ENCODE results near the gene NFIX. TPM values are rescaled to one million over a fixed set of nuclear protein-coding genes. Genes with fewer than 3 reads are reported as not detected.

The NFIX gene
- total and polyA plus RNA-seq, 2 experiments from 2014 or later = not detected

DNA sequence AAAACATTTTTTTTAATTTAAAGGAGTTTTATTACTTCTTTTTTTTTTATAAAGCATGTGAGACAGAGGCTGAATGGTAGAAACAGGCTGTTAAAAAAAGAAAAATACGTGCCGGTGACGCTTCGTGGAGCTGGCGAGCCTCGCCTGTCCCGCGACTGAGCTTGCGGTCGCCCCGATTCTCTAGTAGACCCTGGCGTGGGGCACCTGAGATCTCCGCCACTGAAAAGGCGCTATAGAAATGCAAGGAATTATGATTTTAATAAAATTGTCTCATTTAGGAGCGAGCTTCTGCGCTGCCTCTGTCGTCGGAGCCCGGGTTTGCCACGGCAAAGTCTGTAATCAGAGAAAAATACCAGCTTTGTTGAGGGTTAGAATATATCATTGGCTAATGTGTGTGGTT is 18.4 kb downstream of the NFIX start:
- TF ChIP-seq, protein P1, sequence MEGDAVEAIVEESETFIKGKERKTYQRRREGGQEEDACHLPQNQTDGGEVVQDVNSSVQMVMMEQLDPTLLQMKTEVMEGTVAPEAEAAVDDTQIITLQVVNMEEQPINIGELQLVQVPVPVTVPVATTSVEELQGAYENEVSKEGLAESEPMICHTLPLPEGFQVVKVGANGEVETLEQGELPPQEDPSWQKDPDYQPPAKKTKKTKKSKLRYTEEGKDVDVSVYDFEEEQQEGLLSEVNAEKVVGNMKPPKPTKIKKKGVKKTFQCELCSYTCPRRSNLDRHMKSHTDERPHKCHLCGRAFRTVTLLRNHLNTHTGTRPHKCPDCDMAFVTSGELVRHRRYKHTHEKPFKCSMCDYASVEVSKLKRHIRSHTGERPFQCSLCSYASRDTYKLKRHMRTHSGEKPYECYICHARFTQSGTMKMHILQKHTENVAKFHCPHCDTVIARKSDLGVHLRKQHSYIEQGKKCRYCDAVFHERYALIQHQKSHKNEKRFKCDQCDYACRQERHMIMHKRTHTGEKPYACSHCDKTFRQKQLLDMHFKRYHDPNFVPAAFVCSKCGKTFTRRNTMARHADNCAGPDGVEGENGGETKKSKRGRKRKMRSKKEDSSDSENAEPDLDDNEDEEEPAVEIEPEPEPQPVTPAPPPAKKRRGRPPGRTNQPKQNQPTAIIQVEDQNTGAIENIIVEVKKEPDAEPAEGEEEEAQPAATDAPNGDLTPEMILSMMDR (IDR thresholded peaks at IDR 0.05; ENCODE audit: low read depth, low read length) = no peak
- Histone ChIP-seq H3K36me3 (no peaks in the 10 kb centered on the region), H3K27me3 (peaks cover 100% of the 10 kb centered on the region), H3K27ac (no peak overlapping the region), H3K9me3 (ENCODE audit: low read depth) (no peaks in the 10 kb centered on the region), H3K4me3 (no peak overlapping the region), H3K4me1 (ENCODE audit: low read depth) (no peaks in the 10 kb centered on the region)
- DNase-seq (ENCODE audit: low read depth in 1 of 2, low spot score in 1 of 2) = no peak

GRCh38 chr19:13014101-13014920 is 19.0 kb downstream of the NFIX start:
- H3K4me3 ChIP-seq = no peak overlapping the region
- no peaks in the 10 kb centered on the region for H3K4me1 ChIP-seq (ENCODE audit: low read depth)

GRCh38 chr19:13014921-13015280 is 19.6 kb downstream of the NFIX start:
- Histone ChIP-seq H3K4me1 (ENCODE audit: low read depth) (no peaks in the 10 kb centered on the region), H3K27me3 (peaks cover 100% of the 10 kb centered on the region), H3K9me3 (ENCODE audit: low read depth) (no peaks in the 10 kb centered on the region), H3K27ac (no peak overlapping the region), H3K36me3 (no peaks in the 10 kb centered on the region), H3K4me3 (no peak overlapping the region)
- TF ChIP-seq, protein P1 (IDR thresholded peaks at IDR 0.05; ENCODE audit: low read depth, low read length) = no peak
- no peak for DNase-seq (ENCODE audit: low read depth in 1 of 2, low spot score in 1 of 2)

More at GRCh38 chr19:13014101-13014920, 19.0 kb downstream of the NFIX start:
- Histone ChIP-seq H3K9me3 (ENCODE audit: low read depth) (no peaks in the 10 kb centered on the region), H3K36me3 (no peaks in the 10 kb centered on the region), H3K27ac (no peak overlapping the region), H3K27me3 (peaks cover 100% of the 10 kb centered on the region)
- peak in 1 of 2 donors; percentile 60 for DNase-seq (ENCODE audit: low read depth in 1 of 2, low spot score in 1 of 2)
- TF ChIP-seq, protein P1 (IDR thresholded peaks at IDR 0.05; ENCODE audit: low read depth, low read length) = no peak

DNA sequence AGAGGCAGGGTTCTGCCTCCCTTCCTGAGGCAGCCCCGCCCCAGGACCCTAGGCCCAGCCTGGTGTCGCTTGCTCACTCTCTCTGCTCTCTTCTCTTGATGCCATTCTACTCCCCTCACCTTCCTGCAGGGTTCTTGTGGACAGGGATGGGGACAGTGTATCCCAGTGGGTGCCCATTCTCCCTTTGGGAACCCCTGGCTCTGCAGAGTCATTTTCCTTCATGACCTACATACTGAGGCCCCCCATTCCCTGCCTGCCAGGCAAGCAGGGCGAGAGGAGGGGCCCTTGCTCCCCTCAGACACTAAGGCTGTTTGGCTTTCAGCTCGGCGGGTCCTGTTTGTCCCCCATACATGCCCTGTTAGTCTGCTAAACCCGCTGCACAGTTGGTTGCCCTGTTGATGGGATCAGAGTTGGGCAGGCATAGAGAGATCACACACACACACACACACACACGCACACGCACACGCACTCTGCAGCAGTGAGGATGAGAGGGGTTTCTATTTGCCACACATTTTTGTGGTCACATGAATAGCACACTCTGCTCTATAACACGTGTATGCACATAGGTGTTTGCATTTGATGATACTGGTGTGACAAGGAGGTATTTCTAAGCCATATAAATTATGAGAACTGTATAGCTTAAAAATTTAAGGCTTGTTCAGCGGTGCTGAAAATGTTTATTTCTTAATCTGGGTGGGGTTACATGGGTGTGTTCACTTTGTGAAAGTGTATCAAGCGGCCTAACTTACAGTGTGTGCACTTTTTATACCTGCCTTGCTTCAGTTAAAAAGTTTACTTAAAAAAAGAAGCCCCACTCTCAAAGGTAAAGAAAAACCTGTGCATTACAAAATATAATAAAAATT is 20.3 kb downstream of the NFIX start:
- H3K27ac ChIP-seq = no peak overlapping the region
- H3K27me3 ChIP-seq = peaks cover 100% of the 10 kb centered on the region
- no peaks in the 10 kb centered on the region for H3K4me1 ChIP-seq (ENCODE audit: low read depth)
- peak in 1 of 2 donors; percentile 53 for DNase-seq (ENCODE audit: low read depth in 1 of 2, low spot score in 1 of 2)
- H3K9me3 ChIP-seq (ENCODE audit: low read depth) = no peaks in the 10 kb centered on the region
- H3K36me3 ChIP-seq = no peaks in the 10 kb centered on the region
- no peak overlapping the region for H3K4me3 ChIP-seq
- TF ChIP-seq, protein P1 (IDR thresholded peaks at IDR 0.05; ENCODE audit: low read depth, low read length) = no peak

GRCh38 chr19:13016245-13016627 is 21.0 kb downstream of the NFIX start:
- Histone ChIP-seq H3K9me3 (ENCODE audit: low read depth) (no peaks in the 10 kb centered on the region), H3K27me3 (peaks cover 100% of the 10 kb centered on the region), H3K4me1 (ENCODE audit: low read depth) (no peaks in the 10 kb centered on the region), H3K27ac (no peak overlapping the region), H3K4me3 (no peak overlapping the region), H3K36me3 (no peaks in the 10 kb centered on the region)
- TF ChIP-seq, protein P1 (IDR thresholded peaks at IDR 0.05; ENCODE audit: low read depth, low read length) = no peak
- DNase-seq (ENCODE audit: low read depth in 1 of 2, low spot score in 1 of 2) = no peak

Data from cardiac muscle cell (in vitro differentiated cells and primary cell).